ENCODE results near the gene ATG16L2. TPM values are rescaled to one million over a fixed set of nuclear protein-coding genes. Genes with fewer than 3 reads are reported as not detected.
A peak's percentile ranks its signal among the peaks of the same experiment; 100 is the strongest.

Gene ATG16L2
- total RNA-seq, 1 donor from 2014 or later = 51.0 TPM

DNA sequence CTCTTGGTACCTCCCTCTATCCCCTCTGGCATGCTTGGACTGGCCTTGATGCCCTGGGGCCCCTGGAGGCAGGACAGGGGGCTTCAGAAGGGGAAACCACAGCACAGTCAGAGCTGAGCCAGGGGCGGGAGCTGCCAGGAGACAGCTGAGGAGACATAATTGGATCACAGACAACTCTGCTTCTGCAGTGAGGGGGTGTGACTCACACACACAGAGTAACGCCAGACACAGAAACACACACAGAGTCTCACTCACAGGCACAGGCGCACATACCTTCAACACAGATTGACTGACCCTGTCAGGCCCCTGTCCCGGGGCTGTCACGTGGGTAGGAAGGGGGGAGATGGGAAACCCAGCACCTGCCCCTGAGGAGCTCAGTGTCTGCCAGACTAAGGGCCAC, 40.9 kb upstream of the ATG16L2 start:
- Mint-ChIP-seq H3K9me3 (ENCODE audit: unreplicated experiment) (no peaks in the 10 kb centered on the region), H3K36me3 (ENCODE audit: low read depth, unreplicated experiment) (peaks cover 14% of the 10 kb centered on the region), H3K4me1 (ENCODE audit: unreplicated experiment) (peaks cover 6% of the 10 kb centered on the region), H3K27me3 (ENCODE audit: unreplicated experiment) (peaks cover 12% of the 10 kb centered on the region), H3K4me3 (ENCODE audit: unreplicated experiment) (no peak overlapping the region), H3K27ac (ENCODE audit: unreplicated experiment) (no peak overlapping the region)
- TF ChIP-seq, protein P1, sequence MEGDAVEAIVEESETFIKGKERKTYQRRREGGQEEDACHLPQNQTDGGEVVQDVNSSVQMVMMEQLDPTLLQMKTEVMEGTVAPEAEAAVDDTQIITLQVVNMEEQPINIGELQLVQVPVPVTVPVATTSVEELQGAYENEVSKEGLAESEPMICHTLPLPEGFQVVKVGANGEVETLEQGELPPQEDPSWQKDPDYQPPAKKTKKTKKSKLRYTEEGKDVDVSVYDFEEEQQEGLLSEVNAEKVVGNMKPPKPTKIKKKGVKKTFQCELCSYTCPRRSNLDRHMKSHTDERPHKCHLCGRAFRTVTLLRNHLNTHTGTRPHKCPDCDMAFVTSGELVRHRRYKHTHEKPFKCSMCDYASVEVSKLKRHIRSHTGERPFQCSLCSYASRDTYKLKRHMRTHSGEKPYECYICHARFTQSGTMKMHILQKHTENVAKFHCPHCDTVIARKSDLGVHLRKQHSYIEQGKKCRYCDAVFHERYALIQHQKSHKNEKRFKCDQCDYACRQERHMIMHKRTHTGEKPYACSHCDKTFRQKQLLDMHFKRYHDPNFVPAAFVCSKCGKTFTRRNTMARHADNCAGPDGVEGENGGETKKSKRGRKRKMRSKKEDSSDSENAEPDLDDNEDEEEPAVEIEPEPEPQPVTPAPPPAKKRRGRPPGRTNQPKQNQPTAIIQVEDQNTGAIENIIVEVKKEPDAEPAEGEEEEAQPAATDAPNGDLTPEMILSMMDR (IDR thresholded peaks at IDR 0.05; ENCODE audit: unreplicated experiment) = no peak
- DNase-seq (ENCODE audit: low spot score) = no peak

DNA sequence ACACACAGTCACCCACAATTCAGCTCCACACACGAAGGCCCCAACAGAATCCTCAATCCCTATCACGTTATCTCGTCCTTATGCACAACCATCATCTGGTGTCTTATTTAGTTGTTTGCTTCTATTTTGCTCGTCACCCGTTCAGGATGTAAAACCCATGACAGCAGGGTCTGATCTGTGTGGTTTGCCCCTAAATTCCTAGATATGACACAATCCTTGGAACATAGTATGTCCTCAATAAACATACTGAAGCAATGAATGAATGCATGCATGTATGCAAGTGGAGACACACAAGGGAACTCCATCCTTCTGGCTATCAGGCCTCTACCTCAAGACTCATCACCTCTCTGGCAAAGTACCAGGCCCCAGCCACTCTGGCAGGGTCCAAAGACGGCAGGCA, 40.5 kb upstream of the ATG16L2 start:
- no peak for DNase-seq (ENCODE audit: low spot score)
- Mint-ChIP-seq H3K27me3 (ENCODE audit: unreplicated experiment) (peaks cover 10% of the 10 kb centered on the region), H3K4me3 (ENCODE audit: unreplicated experiment) (no peak overlapping the region), H3K9me3 (ENCODE audit: unreplicated experiment) (no peaks in the 10 kb centered on the region), H3K4me1 (ENCODE audit: unreplicated experiment) (peaks cover 6% of the 10 kb centered on the region), H3K36me3 (ENCODE audit: low read depth, unreplicated experiment) (peaks cover 14% of the 10 kb centered on the region), H3K27ac (ENCODE audit: unreplicated experiment) (no peak overlapping the region)
- TF ChIP-seq, protein P1 (IDR thresholded peaks at IDR 0.05; ENCODE audit: unreplicated experiment) = no peak

DNA sequence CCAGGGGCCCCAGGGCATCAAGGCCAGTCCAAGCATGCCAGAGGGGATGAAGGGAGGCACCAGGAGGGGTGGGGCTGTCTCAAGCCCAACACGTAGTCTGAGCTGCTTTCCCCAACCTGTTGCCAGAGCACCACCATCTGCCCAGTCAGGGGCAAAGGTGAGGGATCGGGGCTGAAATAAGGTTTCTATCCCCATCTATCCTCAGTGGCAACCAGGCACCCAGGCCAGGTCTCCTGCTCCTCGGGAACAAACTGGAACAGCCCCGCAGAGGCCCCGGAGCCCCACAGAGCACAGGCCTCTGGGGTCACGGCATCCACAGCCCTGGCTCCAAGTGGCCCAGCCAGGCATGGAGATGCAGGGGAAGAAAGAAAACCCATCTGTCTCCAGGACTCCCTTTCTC, 39.7 kb upstream of the ATG16L2 start:
- Mint-ChIP-seq H3K27me3 (ENCODE audit: unreplicated experiment) (peaks cover 10% of the 10 kb centered on the region), H3K4me3 (ENCODE audit: unreplicated experiment) (no peak overlapping the region), H3K4me1 (ENCODE audit: unreplicated experiment) (peaks cover 6% of the 10 kb centered on the region), H3K36me3 (ENCODE audit: low read depth, unreplicated experiment) (peaks cover 15% of the 10 kb centered on the region), H3K9me3 (ENCODE audit: unreplicated experiment) (no peaks in the 10 kb centered on the region), H3K27ac (ENCODE audit: unreplicated experiment) (no peak overlapping the region)
- DNase-seq (ENCODE audit: low spot score) = no peak
- TF ChIP-seq, protein P1 (IDR thresholded peaks at IDR 0.05; ENCODE audit: unreplicated experiment) = no peak

DNA sequence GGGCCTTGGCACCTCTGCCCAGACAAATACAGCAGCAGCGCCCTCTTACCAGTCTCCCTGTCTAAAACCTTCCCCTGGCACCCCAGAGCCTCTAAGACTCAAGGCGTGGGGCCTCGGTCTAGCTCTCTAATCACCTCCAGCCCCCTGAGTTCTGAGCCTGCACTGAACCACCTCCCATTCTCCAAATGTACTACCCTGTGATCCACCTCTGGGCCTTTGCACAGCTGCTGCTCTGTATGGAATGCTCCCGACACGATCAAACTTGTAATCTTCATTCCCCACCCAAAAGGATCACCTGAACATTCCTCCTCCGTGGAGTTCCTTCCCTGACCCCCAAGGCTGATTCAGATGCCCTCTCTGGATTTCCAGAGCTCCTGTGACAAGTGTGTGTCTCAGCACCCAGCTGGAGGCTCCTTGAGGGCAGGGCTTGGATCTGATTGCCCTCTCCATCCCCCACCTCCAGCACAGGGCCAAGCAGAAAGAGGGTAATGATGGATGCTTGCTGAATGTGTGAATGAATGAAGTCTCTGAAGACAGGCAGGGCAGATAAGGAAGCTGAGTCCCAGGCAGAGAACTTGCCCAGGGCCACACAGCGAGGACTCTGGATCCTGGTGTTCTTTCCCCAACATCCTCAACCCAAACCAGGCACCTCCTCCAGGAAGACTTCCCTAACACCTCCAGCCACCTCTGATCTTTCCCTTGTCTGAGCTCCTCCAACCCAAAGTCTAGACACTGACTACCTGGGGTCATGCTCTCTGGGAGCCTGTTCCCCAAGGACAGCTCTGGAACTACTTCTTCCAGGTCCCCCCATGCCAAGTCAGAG, 38.7 kb upstream of the ATG16L2 start:
- no peak overlapping the region for H3K4me3 Mint-ChIP-seq (ENCODE audit: unreplicated experiment)
- TF ChIP-seq, protein P1 (IDR thresholded peaks at IDR 0.05; ENCODE audit: unreplicated experiment) = no peak
- peak overlapping the region; percentile 2 for H3K27ac Mint-ChIP-seq (ENCODE audit: unreplicated experiment)
- peaks cover 6% of the 10 kb centered on the region for H3K4me1 Mint-ChIP-seq (ENCODE audit: unreplicated experiment)
- H3K36me3 Mint-ChIP-seq (ENCODE audit: low read depth, unreplicated experiment) = peaks cover 21% of the 10 kb centered on the region
- DNase-seq (ENCODE audit: low spot score) = no peak
- no peaks in the 10 kb centered on the region for H3K9me3 Mint-ChIP-seq (ENCODE audit: unreplicated experiment)
- H3K27me3 Mint-ChIP-seq (ENCODE audit: unreplicated experiment) = peaks cover 13% of the 10 kb centered on the region

DNA sequence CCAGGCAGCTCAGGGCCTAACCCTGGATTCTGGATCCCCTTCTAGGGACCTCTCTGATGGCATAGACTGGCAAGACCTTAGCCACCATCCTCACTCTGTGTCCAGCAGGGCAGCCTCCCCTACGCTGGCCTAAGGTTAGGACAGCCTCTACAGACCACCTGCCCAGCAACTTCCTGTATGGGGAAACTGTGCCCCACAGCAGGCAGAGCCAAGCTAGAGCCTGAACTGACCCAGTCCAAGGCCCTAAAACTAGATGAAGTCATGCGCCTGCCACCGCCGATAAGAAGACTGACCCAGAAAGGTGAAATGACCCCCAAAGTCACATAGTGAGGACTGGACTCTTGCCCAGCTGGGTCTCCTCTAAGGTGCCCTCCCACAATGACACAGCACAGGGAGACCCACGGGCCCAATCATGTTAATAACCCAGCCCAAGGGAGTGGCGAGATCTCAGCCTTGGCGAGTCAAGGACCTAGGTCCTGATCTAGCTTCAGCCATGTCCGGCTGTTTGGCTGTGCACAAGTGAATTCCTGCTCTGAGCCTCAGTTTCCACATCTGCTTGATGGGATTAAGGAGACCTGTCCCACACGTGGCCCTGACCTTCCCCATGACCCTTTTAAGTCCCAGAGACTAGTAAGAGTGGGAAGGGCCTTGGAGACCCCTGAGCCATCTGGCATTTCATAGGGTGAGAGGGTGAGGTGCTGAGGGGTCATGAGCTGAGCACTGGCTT, 37.9 kb upstream of the ATG16L2 start:
- peaks cover 11% of the 10 kb centered on the region for H3K27me3 Mint-ChIP-seq (ENCODE audit: unreplicated experiment)
- no peak overlapping the region for H3K4me3 Mint-ChIP-seq (ENCODE audit: unreplicated experiment)
- H3K27ac Mint-ChIP-seq (ENCODE audit: unreplicated experiment) = no peak overlapping the region
- no peaks in the 10 kb centered on the region for H3K9me3 Mint-ChIP-seq (ENCODE audit: unreplicated experiment)
- H3K36me3 Mint-ChIP-seq (ENCODE audit: low read depth, unreplicated experiment) = peaks cover 21% of the 10 kb centered on the region
- DNase-seq (ENCODE audit: low spot score) = no peak
- TF ChIP-seq, protein P1 (IDR thresholded peaks at IDR 0.05; ENCODE audit: unreplicated experiment) = no peak
- peaks cover 6% of the 10 kb centered on the region for H3K4me1 Mint-ChIP-seq (ENCODE audit: unreplicated experiment)

Measured in endothelial cell (in vitro differentiated cells).